ENCODE data around the gene TRMT10C.
"Not testable (repeated sequence)": the region's sequence is repeated elsewhere in the genome, so short reads cannot be mapped to it uniquely, and the experiment has no call there.

Gene TRMT10C

GRCh38 chr3:101561630-101562328 lies at the start of gene TRMT10C:
TSS of gene TRMT10C (plus strand) at chr3:101561868. CDS start at chr3:101564782, 2,914 bp downstream.
- peak; percentile 88 for DNase-seq (ENCODE audit: low spot score)

DNA sequence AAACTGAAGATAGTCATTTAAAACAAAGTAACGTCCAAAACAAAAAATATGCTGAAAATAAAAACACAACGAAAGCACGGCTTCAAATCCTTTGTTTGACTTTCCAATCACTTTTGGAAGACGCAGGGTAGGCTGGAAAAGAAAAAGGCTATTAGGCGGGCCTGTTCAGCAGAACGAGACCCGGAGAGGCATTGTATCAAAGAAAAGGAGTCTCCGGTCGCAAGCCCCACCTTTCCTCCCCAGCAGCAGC lies 49.3 kb upstream of the TRMT10C start:
- DNase-seq (ENCODE audit: low spot score) = no peak

DNA sequence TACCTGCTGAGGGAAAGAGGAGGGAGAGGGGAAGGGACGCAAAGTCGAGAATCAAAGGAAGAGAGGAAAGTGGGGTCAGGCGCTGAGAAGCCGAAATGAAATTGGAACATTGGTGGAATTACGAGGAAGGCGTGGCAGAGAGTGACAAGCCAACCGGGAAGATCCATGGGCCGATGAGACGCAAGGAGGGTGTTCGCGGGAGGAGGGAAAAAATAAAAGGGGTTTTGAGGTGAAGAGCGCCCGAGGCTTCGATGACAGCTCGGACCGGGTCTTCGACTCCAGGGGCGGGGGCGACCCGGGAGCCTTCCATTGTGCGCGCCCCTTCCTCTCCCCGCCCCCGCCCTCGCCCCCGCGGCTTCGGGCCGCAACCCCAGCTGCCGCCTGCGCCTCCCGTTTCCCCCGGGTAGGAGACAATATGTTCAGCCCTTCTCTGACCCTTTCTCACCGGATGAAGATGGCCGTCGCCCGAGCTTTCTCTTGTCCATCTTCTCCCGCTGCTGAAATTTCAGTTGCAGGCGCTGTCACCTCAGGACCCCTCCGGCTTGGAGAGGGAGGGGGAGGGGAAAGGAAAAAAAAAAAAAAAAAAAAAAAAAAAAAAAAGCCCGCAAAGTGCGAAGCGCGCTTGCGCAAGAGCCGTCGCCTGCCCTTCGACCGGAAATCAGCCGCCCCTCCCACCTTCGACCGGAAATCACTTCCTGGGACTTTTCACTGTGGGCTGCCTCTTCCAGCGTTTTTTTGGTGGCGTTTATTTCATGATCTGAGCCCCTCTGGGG lies 48.8 kb upstream of the TRMT10C start, which contains the start of gene SENP7:
Gene SENP7 (minus strand): TSS at position 567 of the 773 bp plus-strand sequence. CDS start 82 bp downstream, at position 485.
- DNase-seq (ENCODE audit: low spot score) = peak; percentile 83

- no peak for DNase-seq (ENCODE audit: low spot score)
Observed at GRCh38 chr3:101513419-101513986, 48.2 kb upstream of the TRMT10C start.

GRCh38 chr3:101518421-101518871 lies 43.2 kb upstream of the TRMT10C start:
- DNase-seq (ENCODE audit: low spot score) = no peak

DNA sequence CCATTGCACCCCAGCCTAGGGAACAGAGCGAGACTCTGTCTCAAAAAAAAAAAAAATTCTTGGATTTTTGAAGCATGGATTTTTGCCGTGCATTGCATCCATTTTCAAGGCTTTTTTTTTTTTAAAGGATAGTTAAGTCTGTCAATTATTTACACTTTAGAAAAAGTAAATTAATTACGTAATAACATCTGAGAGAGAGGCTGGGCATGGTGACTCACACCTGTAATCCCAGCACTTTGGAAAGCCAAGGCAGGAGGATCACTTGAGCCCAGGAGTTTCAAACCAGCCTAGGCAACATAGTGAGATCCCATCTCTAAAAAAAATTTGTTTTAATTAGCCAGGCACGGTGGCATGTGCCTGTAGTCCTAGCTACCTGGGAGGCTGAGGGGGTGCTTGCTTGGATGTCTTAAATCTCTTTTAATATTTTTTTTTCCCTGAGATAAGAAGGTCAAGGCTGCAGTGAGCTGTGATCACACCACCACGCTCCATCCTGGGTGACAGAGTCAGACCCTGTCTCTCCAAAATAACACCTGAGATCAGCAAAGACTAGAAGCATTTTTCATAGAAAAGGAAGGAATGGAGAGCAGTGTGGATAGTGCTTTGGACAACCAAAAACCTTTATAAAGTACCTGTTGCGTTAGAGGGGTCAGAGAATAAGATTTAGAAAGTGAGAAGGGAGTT lies 41.8 kb upstream of the TRMT10C start:
- peak; percentile 32 for DNase-seq (ENCODE audit: low spot score)

DNA sequence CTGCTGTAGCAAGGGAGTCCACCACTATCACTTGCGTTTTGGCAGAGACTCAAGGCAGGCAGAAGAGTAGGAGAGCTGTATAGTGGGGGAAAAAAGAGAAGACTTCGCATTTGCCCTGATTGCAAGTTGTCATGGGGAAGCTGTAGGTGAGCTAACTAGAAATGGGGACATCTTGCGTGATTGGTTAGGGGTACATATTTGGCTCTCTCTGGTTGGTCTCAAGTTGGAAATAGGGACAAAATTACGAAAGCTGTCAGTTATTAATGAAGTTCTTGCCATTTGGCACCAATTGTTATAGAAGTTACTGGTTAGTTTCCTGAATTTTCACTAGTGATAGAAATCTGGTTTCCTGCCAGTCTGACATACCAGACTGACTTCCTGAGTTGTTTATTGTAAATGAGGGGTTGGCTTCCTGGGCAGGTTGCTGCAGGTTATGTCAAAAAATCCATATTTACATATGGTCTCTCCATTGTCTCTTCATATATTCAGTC lies 40.4 kb upstream of the TRMT10C start:
- DNase-seq (ENCODE audit: low spot score) = no peak

DNA sequence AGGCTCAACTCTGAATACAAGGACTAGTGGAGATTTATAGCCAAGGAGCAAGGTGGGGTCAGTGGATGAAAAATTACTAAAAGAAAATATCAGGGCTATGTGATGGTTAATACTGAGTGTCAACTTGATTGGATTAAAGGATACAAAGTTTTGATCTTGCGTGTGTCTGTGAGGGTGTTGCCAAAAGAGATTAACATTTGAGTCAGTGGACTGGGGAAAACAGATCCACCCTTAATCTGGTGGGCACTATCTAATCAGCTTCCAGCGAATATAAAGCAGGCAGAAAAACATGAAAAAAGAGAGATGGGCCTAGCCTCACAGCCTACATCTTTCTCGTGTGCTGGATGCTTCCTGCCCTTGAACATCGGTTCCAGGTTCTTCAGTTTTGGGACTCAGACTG lies 34.2 kb upstream of the TRMT10C start:
- DNase-seq (ENCODE audit: low spot score) = no peak

- no peak for DNase-seq (ENCODE audit: low spot score)
Observed at GRCh38 chr3:101527906-101528305, 33.8 kb upstream of the TRMT10C start.

DNA sequence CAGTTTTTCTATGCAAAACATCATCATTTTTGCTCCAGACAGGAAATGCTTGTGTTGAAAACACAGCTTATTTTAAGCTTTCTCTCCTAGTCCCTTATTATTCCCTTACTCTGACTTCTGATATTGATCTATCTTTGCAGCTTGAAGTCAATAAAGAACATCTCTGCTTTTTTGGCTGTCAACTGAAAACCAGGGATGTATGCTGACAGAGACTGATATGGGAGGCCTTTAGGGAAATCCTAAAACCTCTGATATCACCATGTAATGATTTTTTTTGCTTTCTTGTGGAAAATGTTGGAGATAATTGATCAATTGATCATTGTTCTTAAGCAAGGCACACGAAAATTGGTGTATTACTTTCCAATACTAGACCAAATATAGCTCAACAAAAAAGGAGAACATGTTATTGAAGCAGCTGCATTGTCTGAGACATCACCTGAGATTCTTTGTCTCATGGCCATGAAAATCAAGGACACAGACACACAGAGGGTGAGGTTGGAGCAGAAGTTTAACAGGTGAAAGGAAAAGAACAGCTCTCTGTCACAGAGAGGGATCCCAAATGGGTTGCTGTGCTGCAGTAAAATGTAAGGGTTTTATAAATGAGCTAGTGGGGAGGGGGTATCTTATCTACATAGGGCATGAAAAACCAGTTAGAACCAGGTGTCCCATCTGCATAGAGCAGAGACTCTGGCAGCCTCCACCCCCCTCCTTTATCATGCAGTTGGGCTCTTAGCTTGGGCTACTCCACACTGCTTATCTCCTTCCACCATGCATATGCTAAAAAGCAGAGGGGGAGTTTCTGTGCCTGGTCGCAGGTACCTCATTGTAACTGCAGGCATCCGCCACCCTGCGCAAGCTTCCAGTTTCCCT lies 31.6 kb upstream of the TRMT10C start:
- DNase-seq (ENCODE audit: low spot score) = no peak

DNA sequence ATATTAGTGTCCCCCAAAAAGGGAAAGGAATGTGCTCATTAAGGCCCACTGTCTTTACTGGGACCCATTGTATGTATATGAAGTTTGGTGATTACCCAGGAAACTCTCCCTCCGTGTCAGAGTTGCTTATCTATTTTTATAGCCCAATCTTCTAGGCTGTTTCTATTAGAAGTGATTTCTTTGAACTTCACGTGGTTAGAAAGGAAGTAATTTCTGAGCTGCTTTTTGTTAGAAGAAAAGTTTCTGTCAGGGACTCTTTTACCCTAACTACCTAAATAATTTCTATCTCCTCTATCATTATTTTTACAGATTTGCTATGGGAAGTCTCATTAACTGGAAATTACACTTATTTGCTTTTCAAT lies 31.0 kb upstream of the TRMT10C start:
- no peak for DNase-seq (ENCODE audit: low spot score)

GRCh38 chr3:101531473-101532086 lies 30.1 kb upstream of the TRMT10C start:
- no peak for DNase-seq (ENCODE audit: low spot score)

- DNase-seq (ENCODE audit: low spot score) = no peak
Observed at GRCh38 chr3:101532783-101533602, 28.7 kb upstream of the TRMT10C start.

- no peak for DNase-seq (ENCODE audit: low spot score)
Observed at GRCh38 chr3:101533603-101533968, 28.1 kb upstream of the TRMT10C start.

DNA sequence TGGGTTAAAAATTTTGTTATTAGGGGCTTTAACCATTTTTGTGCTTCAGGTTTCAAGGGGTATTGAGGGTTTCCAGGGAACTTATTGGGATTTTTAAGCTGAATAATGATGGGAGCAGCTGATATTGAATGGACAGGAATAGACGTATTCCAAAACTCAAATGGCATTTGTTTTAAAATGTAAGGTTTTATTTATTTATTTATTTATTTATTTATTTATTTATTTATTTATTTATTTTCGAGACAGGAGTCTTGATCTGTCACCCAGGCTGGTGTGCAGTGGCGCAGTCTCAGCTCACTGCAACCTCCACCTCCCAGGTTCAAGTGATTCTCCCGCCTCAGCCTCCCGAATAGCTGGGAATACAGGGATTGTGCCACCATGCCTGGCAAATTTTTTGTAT lies 26.4 kb upstream of the TRMT10C start:
- no peak for DNase-seq (ENCODE audit: low spot score)

GRCh38 chr3:101536266-101536665 lies 25.4 kb upstream of the TRMT10C start:
- no peak for DNase-seq (ENCODE audit: low spot score)

DNA sequence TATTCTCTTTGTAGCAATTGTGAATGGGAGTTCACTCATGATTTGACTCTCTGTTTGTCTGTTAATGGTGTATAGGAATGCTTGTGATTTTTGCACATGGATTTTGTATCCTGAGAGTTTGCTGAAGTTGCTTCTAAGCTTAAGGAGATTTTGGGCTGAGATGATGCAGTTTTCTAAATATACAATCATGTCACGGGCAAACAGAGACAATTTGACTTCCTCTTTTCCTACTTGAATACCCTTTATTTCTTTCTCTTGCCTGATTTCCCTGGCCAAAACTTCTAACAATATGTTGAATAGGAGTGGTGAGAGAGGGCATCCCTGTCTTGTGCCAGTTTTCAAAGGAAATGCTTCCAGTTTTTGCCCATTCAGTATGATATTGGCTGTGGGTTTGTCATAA lies 24.7 kb upstream of the TRMT10C start:
- not testable (repeated sequence) for DNase-seq (ENCODE audit: low spot score)

- no peak for DNase-seq (ENCODE audit: low spot score)
Observed at GRCh38 chr3:101542957-101543356, 18.7 kb upstream of the TRMT10C start.

DNA sequence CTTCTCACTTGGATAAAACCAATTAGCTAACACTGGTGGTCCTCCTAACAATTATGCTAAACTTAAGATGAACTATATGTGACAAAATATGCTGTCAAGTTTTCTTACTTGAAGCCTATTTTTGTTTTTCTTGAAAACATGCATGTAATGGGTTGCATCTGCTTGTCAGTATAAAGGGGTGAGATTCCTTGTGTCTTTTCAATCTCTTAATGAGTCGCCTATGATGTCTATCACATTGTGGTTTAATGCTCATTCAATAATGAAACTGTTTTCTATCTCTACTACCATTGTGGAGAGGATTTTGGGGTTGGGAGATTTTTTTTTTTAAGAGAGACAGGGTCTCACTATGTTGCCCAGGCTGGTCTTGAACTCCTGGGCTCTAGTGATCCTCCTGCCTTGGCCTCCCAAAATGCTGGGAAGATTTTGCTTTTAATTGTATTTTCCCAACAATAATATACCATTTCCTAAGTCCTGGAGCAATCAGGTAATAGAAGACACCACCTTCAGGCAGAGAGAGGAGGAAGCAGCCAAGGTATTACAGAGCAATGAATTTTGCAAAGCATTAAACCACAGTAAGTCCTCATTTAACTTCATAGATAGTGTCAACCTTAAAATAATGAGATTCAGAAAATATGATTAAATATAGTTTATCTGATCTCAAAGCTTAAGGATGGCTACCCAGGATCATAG lies 17.4 kb upstream of the TRMT10C start:
- DNase-seq (ENCODE audit: low spot score) = no peak
